Right lung (tissue), 5 donors: Measurements from ENCODE around the gene SLCO2A1. TPM values are rescaled to one million over a fixed set of nuclear protein-coding genes. Genes with fewer than 3 reads are reported as not detected.

Experiments used
- DNase-seq, 2 donors: peaks; one replicate each; pipeline ENCODE4 v3.0.0-alpha.2; 2013
- polyA plus RNA-seq, 5 donors: library from polyadenylated mRNA; unstranded; fragments of 120-200 nt; gene quantifications; one replicate each; pipeline versions ENCODE4 v1.2.1 to v1.2.3, GENCODE V29; 2013; ENCODE audit warnings: inconsistent platforms in 1 of 5, low replicate concordance in 1 of 5; ENCODE audit not compliant: insufficient read length in 5 of 5, insufficient read depth in 1 of 5

Gene SLCO2A1
- polyA plus RNA-seq, 5 donors = 32.6 to 61.7 (median 52.8) TPM

- no peak for DNase-seq
These were observed 24.9 kb downstream of the SLCO2A1 start for GRCh38 chr3:134004841-134005240.

DNA sequence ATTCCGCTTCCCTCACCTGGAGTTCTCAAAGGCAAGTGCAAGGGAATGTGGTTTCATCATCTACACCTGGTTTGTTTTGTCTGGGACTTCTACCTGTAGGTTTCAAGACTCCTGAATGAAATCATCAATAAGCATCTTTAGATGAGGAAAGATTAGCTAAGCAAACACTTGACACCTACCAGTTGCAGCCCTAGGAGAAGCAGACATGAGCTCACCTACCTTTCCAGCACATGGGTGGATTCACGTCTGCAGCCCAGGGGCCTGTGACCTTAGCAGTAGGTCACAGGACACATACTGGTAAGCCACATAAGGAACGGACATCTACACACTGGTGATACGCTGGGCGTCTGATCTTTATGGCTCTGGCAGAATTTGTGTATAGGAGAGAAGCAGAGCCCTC, 26.7 kb downstream of the SLCO2A1 start:
- DNase-seq = no peak

DNA sequence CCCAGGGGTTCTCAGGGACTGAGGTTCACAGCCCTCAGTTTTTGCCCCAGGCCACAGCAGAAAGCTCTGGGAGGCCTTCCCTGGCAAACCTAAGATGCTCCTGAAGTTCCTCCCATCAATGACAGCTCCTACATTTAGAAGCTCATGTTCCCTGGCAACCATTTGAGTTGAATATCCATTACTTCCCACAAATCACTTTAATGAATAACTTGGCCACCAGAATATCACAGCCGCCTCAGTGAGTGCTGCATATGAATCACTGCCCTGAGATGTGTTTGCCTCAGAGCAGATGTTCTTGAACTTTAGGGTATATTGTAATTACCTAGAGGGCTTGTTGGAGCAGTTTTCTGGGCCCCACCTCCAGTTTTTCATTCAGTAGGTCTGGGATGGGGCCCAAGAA, 27.4 kb downstream of the SLCO2A1 start:
- no peak for DNase-seq

DNA sequence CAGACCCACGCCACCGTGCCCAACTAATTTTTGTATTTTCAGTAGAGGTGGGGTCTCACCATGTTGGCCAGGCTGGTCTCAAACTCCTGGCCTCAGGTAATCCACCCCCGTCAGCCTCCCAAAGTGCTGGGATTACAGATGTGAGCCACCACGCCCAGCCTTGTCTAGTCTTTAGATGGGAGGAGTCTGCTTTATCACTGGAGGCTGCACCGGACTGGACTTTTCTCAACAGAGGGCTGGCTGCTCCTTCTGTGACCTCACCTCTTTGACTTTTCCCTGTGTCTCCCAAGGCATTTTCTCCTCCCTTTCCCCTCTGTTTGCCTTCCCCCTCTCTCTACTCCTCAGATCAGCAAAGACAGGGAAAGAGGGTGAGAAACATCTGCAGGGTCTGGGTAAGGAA, 28.5 kb downstream of the SLCO2A1 start:
- no peak for DNase-seq

DNA sequence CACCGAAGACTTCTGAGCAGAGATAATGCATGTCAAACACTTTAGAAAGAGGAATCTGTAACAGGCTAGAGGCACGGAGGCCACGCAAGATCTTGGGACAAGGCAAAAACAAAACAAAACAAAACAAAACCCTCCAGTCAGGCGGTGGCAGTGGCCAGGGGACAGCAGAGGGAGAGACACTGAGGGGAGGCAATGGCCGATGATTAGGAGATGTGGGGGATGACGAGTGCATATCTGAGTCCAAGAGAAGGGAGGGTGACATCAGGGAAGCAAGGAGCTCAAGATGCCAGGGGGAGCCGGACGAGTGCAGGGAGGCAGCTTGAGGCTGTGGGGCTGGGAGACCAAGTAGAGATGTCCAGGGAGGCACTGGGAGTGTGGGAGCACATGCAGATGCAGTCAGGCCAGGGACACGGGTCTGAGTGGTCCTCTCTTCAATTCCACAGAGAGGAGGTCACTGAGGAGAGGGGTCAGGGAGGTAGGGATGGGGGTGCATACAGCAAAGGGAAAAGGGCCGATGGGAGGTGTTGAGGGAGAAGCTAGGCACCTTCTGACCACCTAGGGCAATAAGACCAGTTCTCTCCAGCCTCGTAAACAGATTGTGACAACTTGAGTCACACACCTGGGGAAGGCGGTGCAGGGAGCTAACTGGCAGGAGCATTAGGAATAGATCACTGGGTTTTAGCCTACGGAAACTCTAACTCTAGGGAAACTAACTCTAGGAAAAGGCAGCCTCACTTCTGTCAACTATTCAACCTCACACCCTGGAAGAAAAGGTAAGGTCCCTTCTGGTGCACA, 29.6 kb downstream of the SLCO2A1 start:
- DNase-seq = no peak

GRCh38 chr3:133998691-133999241, 31.0 kb downstream of the SLCO2A1 start:
- DNase-seq = no peak

GRCh38 chr3:133997871-133998635, 31.7 kb downstream of the SLCO2A1 start:
- no peak for DNase-seq

DNA sequence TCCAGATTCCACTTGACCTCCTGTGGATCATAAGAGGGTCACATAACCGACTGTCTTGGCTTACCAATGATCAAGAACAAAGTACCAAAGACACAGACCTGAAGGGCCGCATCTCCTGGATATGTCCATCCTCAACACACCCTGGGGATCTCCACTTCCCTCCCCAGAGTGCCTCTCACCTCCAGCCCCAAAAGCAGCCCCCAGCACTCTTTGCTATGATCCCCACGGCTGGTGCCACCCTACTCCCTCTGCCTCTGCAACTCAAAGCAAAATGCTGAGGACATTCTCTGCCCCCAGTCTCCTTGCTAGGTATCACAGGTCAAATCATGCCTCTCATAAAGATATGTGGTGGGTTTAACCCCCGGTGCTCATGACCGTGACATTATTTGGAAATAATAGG, 32.7 kb downstream of the SLCO2A1 start:
- DNase-seq = no peak

- no peak for DNase-seq
These were observed 33.5 kb downstream of the SLCO2A1 start for GRCh38 chr3:133996251-133996661.

DNA sequence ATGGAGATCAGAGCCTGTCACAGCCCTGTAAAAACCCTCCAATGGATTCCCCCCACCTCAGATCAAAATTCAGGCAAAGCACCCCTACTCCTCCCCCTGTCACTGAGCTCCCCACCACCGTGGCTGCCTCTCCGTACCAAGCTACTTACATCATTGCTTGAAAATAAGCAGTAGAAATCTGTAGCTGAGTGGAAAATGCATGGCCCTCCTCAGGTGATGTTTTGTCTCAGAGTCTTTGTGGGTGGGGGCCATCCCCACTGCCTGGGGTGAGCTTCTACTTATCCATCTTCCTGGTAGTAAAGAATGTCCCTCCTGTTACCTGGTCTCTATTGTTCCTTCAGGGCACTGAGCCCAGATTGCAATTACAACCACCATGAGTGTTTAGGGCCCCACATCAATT, 34.5 kb downstream of the SLCO2A1 start:
- DNase-seq = no peak

DNA sequence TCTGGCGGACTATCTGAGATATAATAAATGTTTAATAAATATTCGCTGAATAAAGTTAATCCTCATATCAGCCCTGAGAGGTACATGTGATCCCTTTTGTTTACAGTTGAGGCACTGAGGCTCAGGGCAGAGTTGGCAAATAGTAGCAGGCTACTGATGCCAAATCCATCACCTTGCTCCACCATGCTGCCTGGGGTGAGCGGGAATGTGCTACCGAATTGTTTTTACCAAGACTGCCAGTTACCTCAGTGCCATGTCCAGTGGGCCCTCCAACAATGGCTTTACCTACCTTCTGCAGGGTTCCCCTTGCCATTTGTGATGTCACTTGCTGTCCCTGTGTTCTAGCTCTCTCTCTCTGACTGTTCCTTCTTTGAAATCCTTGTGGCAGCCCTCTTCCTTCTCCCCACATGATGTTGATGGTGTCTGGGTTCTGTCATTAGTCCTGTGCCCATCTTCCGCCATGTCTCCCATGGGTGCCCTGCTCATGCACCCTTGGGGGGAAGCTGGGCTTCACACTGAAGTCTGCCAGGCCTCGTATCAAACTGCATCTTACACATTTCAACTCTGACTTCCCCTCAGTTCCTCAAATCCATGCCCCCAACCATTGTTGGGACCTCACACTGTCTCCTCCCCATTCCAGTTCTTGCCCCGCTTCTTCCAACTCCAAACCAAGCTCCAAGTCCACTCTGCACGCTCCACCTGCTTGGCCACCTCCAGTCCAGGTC, 35.4 kb downstream of the SLCO2A1 start:
- DNase-seq = no peak

- no peak for DNase-seq
These were observed 36.6 kb downstream of the SLCO2A1 start for GRCh38 chr3:133992951-133993620.

- no peak for DNase-seq
These were observed 37.3 kb downstream of the SLCO2A1 start for GRCh38 chr3:133992381-133992780.

DNA sequence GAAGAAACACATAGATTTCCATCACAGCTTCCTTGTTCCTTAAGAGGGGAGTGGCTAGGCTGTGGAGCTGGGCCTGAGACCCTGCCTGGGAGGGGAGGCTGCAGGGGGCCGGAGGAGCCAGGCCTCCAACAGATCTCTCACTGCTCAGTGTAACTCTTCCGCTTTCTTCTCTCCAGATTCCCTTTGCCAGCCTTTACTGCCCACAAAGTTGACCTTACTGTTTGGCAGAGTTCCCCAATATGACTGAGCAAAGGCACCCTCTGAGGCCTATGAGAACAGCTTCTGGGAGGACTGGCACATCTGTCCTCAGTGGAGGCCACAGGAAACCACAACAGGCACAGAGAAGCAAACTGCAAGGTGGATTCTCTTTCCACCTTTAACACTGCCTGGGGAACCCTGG, 38.1 kb downstream of the SLCO2A1 start:
- DNase-seq = no peak

- no peak for DNase-seq
These were observed 38.5 kb downstream of the SLCO2A1 start for GRCh38 chr3:133991209-133991608.

GRCh38 chr3:133989936-133990702, 39.6 kb downstream of the SLCO2A1 start:
- DNase-seq = no peak

DNA sequence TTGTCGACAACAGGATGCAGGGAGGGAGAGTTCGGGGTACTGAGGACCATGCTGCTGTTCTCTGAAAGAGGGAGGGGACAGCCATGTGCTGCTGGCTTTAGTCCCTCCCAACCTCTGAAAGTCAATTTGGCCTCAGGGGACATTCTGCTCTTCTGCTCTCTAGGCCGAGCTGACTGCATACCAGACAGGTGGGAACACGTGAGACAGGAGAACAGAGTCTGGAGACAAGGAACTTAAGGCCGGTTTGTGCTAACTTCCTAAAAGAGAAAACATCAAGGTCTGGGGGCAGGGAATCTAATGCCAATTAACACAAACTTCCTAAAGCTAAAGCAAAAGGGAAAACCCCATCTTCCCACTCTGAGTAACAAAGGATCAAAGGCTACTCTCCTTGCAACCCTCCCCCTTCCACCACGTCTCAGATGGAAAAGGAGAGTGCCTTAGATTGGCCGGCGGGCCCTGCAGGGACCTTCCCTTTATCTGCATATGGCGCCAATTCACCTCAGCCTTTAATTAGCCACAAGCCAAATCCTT, 41.0 kb downstream of the SLCO2A1 start:
- DNase-seq = no peak

- DNase-seq = no peak
These were observed 41.7 kb downstream of the SLCO2A1 start for GRCh38 chr3:133987948-133988484.

DNA sequence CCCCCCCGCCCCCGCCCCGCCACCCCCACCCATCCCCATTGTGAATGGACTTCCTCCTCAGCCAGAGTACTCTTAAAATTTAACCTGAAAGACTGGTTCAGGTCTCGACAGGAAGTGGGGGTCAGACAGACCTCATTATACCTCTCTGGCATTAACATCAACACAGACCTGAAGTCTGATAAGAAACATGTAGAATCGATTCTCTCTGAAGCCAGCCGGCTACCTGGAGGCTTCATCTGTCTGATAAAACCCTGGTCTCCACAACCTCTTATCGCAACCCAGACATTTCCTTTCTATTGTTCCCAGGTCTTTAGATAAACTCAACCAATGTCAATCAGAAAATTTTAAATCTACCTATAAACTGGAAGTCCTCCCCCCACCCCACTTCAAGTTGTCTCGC, 42.6 kb downstream of the SLCO2A1 start:
- no peak for DNase-seq

GRCh38 chr3:133986311-133986710, 43.4 kb downstream of the SLCO2A1 start:
- no peak for DNase-seq
